H1 (cell line): ENCODE results near the gene PSD. TPM values are rescaled to one million over a fixed set of nuclear protein-coding genes. Genes with fewer than 3 reads are reported as not detected.

Experiments
- CTCF ChIA-PET: fragments of 300-600 bp; sonication (Branson Sonifier 250); formaldehyde crosslinking; loops from one replicate; lab custom pipeline; 2021; ENCODE audit not compliant: partially characterized antibody; lab: Charles Lee
- POLR2A ChIA-PET: fragments of 300-600 bp; sonication (Branson Sonifier 250); formaldehyde crosslinking; loops from one replicate; lab custom pipeline; 2021; ENCODE audit warnings: inconsistent platforms; ENCODE audit not compliant: partially characterized antibody; lab: Charles Lee
- DNase-seq, 2 experiments: peaks; one replicate each; pipeline versions ENCODE4 v3.0.0 to v3.0.0-alpha.2; 2010 to 2022; ENCODE audit warnings: low spot score in 2 of 2, low read depth in 1 of 2, mixed read lengths in 1 of 2
- FAIRE-seq: peaks from 2 replicates; lab custom pipeline; 2011; peaks lifted over from hg19 to GRCh38; lab: Jason Lieb, UNC
- H2AFZ ChIP-seq: 2 replicates; pipeline ENCODE4 v1.8.1; 2012; ENCODE audit warnings: low read length, inconsistent platforms
- H2AK5ac ChIP-seq: 2 replicates; pipeline ENCODE4 v1.6.1; 2013; ENCODE audit warnings: low read depth, low read length
- H2BK120ac ChIP-seq: replicated peaks from 2 replicates; pipeline ENCODE3; 2013; ENCODE audit warnings: low read depth, low read length, inconsistent platforms
- H2BK12ac ChIP-seq: 2 replicates; pipeline ENCODE4 v1.6.1; 2013; ENCODE audit warnings: low read depth, low read length
- H2BK15ac ChIP-seq: 2 replicates; pipeline ENCODE4 v1.6.1; 2013; ENCODE audit warnings: low read length
- H2BK20ac ChIP-seq: 2 replicates; pipeline ENCODE4 v1.6.1; 2013; ENCODE audit warnings: low read length
- H2BK5ac ChIP-seq: 2 replicates; pipeline ENCODE4 v1.6.1; 2013; ENCODE audit warnings: low read depth, low read length
- H3K14ac ChIP-seq: 2 replicates; pipeline ENCODE4 v1.6.1; 2013; ENCODE audit warnings: inconsistent platforms; ENCODE audit not compliant: insufficient read length
- H3K18ac ChIP-seq: 2 replicates; pipeline ENCODE4 v1.6.1; 2013; ENCODE audit warnings: low read length; ENCODE audit errors: extremely low read depth
- H3K23ac ChIP-seq: 2 replicates; pipeline ENCODE4 v1.6.1; 2013; ENCODE audit warnings: inconsistent platforms; ENCODE audit not compliant: insufficient read length
- H3K23me2 ChIP-seq: 2 replicates; pipeline ENCODE4 v1.6.1; 2013; ENCODE audit warnings: low read depth, low read length
- H3K27ac ChIP-seq: 2 replicates; pipeline ENCODE4 v1.6.1; 2011; ENCODE audit warnings: low read depth, low read length, inconsistent platforms
- H3K27me3 ChIP-seq, 4 experiments: replicated peaks in 1 of 4; 1 replicate in 1 of 4; 2 replicates in 3 of 4; pipeline versions ENCODE4 v1.6.1 to v1.8.1; 2011 to 2013; ENCODE audit warnings: low read length in 3 of 4, mild to moderate bottlenecking in 3 of 4, inconsistent platforms in 2 of 4, mixed read lengths in 2 of 4, moderate library complexity in 1 of 4; ENCODE audit not compliant: control insufficient read depth in 3 of 4, insufficient read depth in 3 of 4; ENCODE audit errors: extremely low read depth in 1 of 4
- H3K36me3 ChIP-seq, 4 experiments: 2 replicates each; pipeline versions ENCODE4 v1.6.1 to v1.8.1; 2011 to 2013; ENCODE audit warnings: mild to moderate bottlenecking in 4 of 4, low read length in 3 of 4, moderate library complexity in 2 of 4, control low read depth in 1 of 4, inconsistent platforms in 1 of 4; ENCODE audit not compliant: insufficient read depth in 4 of 4, control insufficient read depth in 2 of 4
- H3K4ac ChIP-seq: replicated peaks from 2 replicates; pipeline ENCODE3; 2013; ENCODE audit warnings: low read length, low read depth, mixed read lengths, inconsistent platforms; ENCODE audit not compliant: insufficient read length
- H3K4me1 ChIP-seq, 4 experiments: replicated peaks in 1 of 4; 1 replicate in 1 of 4; 2 replicates in 3 of 4; pipeline versions ENCODE4 v1.6.1 to v1.8.1; 2011 to 2013; ENCODE audit warnings: low read length in 3 of 4, inconsistent platforms in 2 of 4, mixed read lengths in 1 of 4; ENCODE audit not compliant: insufficient read depth in 4 of 4, control insufficient read depth in 3 of 4
- H3K4me2 ChIP-seq, 2 experiments: 2 replicates each; pipeline versions ENCODE4 v1.6.1 to v1.8.1; 2011 to 2013; ENCODE audit warnings: low read depth in 2 of 2, low read length in 2 of 2, control low read depth in 1 of 2, inconsistent platforms in 1 of 2, mild to moderate bottlenecking in 1 of 2; ENCODE audit not compliant: insufficient read depth in 1 of 2
- H3K4me3 ChIP-seq, 4 experiments: fragments of 200-600, 300-600 bp in 1 of 4; sonication (generic), shearing (Covaris generic), sonication (Bioruptor Twin) in 1 of 4; 2 replicates each; pipeline versions ENCODE4 v1.5.1 to v1.8.1; 2011 to 2016; ENCODE audit warnings: low read length in 4 of 4, low read depth in 3 of 4, control low read depth in 2 of 4, inconsistent platforms in 2 of 4, mild to moderate bottlenecking in 2 of 4, mixed read lengths in 1 of 4, moderate library complexity in 1 of 4; ENCODE audit not compliant: insufficient read depth in 2 of 4; ENCODE audit errors: extremely low read depth in 1 of 4
- H3K56ac ChIP-seq: replicated peaks from 2 replicates; pipeline ENCODE3; 2013; ENCODE audit warnings: low read depth, mild to moderate bottlenecking, mixed read lengths, low read length, inconsistent platforms; ENCODE audit not compliant: insufficient read length
- H3K79me1 ChIP-seq: 2 replicates; pipeline ENCODE4 v1.6.1; 2013; ENCODE audit warnings: low read depth, low read length, control low read depth
- H3K79me2 ChIP-seq, 2 experiments: 2 replicates each; pipeline versions ENCODE4 v1.6.1 to v1.8.1; 2012 to 2013; ENCODE audit warnings: low read length in 2 of 2, mild to moderate bottlenecking in 2 of 2, inconsistent platforms in 1 of 2; ENCODE audit not compliant: insufficient read depth in 2 of 2, control insufficient read depth in 1 of 2
- H3K9ac ChIP-seq, 4 experiments: replicated peaks in 1 of 4; 1 replicate in 1 of 4; 2 replicates in 3 of 4; pipeline versions ENCODE4 v1.6.1 to v1.8.1; 2011 to 2013; ENCODE audit warnings: low read depth in 3 of 4, low read length in 3 of 4, control low read depth in 2 of 4, mild to moderate bottlenecking in 2 of 4, moderate library complexity in 2 of 4, inconsistent platforms in 1 of 4; ENCODE audit errors: extremely low read depth in 1 of 4
- H3K9me3 ChIP-seq, 2 experiments: 2 replicates each; pipeline versions ENCODE4 v1.6.1 to v1.8.1; 2012 to 2013; ENCODE audit warnings: mild to moderate bottlenecking in 2 of 2, moderate library complexity in 2 of 2, control low read depth in 1 of 2, inconsistent platforms in 1 of 2, low read depth in 1 of 2, low read length in 1 of 2, mixed read lengths in 1 of 2; ENCODE audit not compliant: insufficient read depth in 2 of 2
- H4K20me1 ChIP-seq, 2 experiments: replicated peaks in 1 of 2; 2 replicates each; pipeline versions ENCODE3 to v1.8.1; 2011 to 2013; ENCODE audit warnings: inconsistent platforms in 2 of 2, low read length in 2 of 2, mild to moderate bottlenecking in 1 of 2; ENCODE audit not compliant: insufficient read depth in 2 of 2, control insufficient read depth in 1 of 2
- H4K5ac ChIP-seq: 2 replicates; pipeline ENCODE4 v1.6.1; 2013; ENCODE audit warnings: low read length, low read depth, mixed read lengths, inconsistent platforms; ENCODE audit not compliant: insufficient read length
- H4K8ac ChIP-seq: 2 replicates; pipeline ENCODE4 v1.8.0; 2013; ENCODE audit warnings: mild to moderate bottlenecking, moderate library complexity, low read length, inconsistent platforms; ENCODE audit not compliant: insufficient read depth; ENCODE audit errors: extremely low read depth
- H4K91ac ChIP-seq: replicated peaks from 2 replicates; pipeline ENCODE3; 2013; ENCODE audit warnings: low read length, mixed read lengths, inconsistent platforms; ENCODE audit not compliant: insufficient read length
- CEBPB ChIP-seq: IDR thresholded peaks from 2 replicates; pipeline ENCODE4 v1.6.1; 2012; ENCODE audit warnings: low read depth, low read length
- E2F6 ChIP-seq: IDR thresholded peaks from 2 replicates; pipeline ENCODE4 v1.6.1; 2012; ENCODE audit warnings: inconsistent platforms
- FOSL1 ChIP-seq: IDR thresholded peaks from 2 replicates; pipeline ENCODE4 v1.6.1; 2011; ENCODE audit warnings: mild to moderate bottlenecking, low read depth, low read length, moderate library complexity; ENCODE audit not compliant: insufficient read depth
- NRF1 ChIP-seq: IDR thresholded peaks from 2 replicates; pipeline ENCODE4 v1.6.1; 2011; ENCODE audit warnings: mild to moderate bottlenecking, low read depth, low read length, improper control_type of control experiment
- POLR2A ChIP-seq, 2 experiments: IDR thresholded peaks; 1 replicate in 1 of 2; 2 replicates in 1 of 2; pipeline ENCODE4 v1.6.1; 2011; ENCODE audit warnings: low read depth in 2 of 2, low read length in 2 of 2, mild to moderate bottlenecking in 2 of 2; ENCODE audit errors: control extremely low read depth in 1 of 2
- POU5F1 ChIP-seq: IDR thresholded peaks from 2 replicates; pipeline ENCODE4 v1.6.1; 2011; ENCODE audit warnings: low read depth, mild to moderate bottlenecking, low read length, moderate library complexity
- SIX5 ChIP-seq: IDR thresholded peaks from 2 replicates; pipeline ENCODE4 v1.6.1; 2011; ENCODE audit warnings: mild to moderate bottlenecking, low read depth, low read length
- WGBS, 2 experiments: shearing (Covaris generic) in 1 of 2; methylation state at CpG; one replicate each; pipeline versions ENCODE4 v1.1.6 to v1.1.7; 2013 to 2015; ENCODE audit warnings: low lambda C conversion rate in 2 of 2, mixed read lengths in 2 of 2, inconsistent platforms in 1 of 2, low coverage in 1 of 2, missing lambda C conversion rate in 1 of 2; ENCODE audit not compliant: insufficient replicate concordance in 2 of 2, insufficient coverage in 1 of 2, insufficient read length in 1 of 2; ENCODE audit errors: extremely low coverage in 1 of 2, missing lambda C conversion rate in 1 of 2; 5-methylcytosine and 5-hydroxymethylcytosine counted together
- polyA plus RNA-seq, 7 experiments: library from polyadenylated mRNA; depleted of rRNA in 3 of 7; stranded (reverse) in 5 of 7; unstranded in 2 of 7; fragments of >200 nt in 5 of 7; fragments of 200-250 nt in 2 of 7; gene quantifications; 1 replicate in 5 of 7; 2 replicates in 1 of 7; 4 replicates in 1 of 7; pipeline versions ENCODE4 v1.2.1 to v1.2.3, GENCODE V29; 2011 to 2013; ENCODE audit warnings: missing spikeins in 2 of 7, mixed read lengths in 2 of 7
- total RNA-seq: library from RNA; stranded (reverse); fragmentation: NEBNext Ultra II Directional; extraction: Animal tissue kit (Norgen Biotek cat#: 25700); gene quantifications from 2 replicates; pipeline ENCODE4 v1.2.1, GENCODE V29; 2021

The PSD gene
- total and polyA plus RNA-seq, 2 of the 8 experiments (the other 6 are each of a cell fraction or from before 2014, with no cell fraction given): 5.4 to 6.0 TPM

- peak overlapping the region; percentile 72 for H3K27ac ChIP-seq
- DNase-seq (no peak), FAIRE-seq (no peak)
- no peaks in the 10 kb centered on the region for H3K27me3 ChIP-seq
- no peaks in the 10 kb centered on the region for H3K9me3 ChIP-seq
- peak overlapping the region; percentile 96 for H2BK5ac ChIP-seq
- CTCF ChIA-PET: interaction anchor here (0.8 to 5.0 kb wide), 13 partner anchors 13 to 218 kb away, joined by 3 to 38 read pairs (median 6); partner anchors contain the start of gene FBXL15
- 0 out of 2 replicates have a peak overlapping the region, but pooled peaks have one; percentile 80 for H2BK12ac ChIP-seq
- peak overlapping the region; percentile 82 for H3K4ac ChIP-seq
- H4K8ac ChIP-seq: peak overlapping the region; percentile 89
- H3K79me2 ChIP-seq: peaks cover 0 to 18% of the 10 kb centered on the region in 2 experiments; a peak in 2 of 4 replicates
- peak overlapping the region; percentile 85 for H4K5ac ChIP-seq
- H3K4me2 ChIP-seq: peak overlapping the region; percentile 99 to 100
- H3K79me1 ChIP-seq: peaks cover 3% of the 10 kb centered on the region; the same call in 1 of the 2 replicates
- peak overlapping the region; percentile 98; the same call in 1 of the 2 replicates for H2BK15ac ChIP-seq
- peaks cover 0 to 20% (median 2%) of the 10 kb centered on the region in 4 experiments; a peak in 4 of 8 replicates for H3K36me3 ChIP-seq
- H2AK5ac ChIP-seq: peak overlapping the region; percentile 93; the same call in 1 of the 2 replicates
- H3K23me2 ChIP-seq: peaks cover 9% of the 10 kb centered on the region
- peak overlapping the region; percentile 64 for H3K14ac ChIP-seq
- no peak overlapping the region for H2AFZ ChIP-seq
- H2BK120ac ChIP-seq: peak overlapping the region; percentile 79
- H3K4me3 ChIP-seq: peak overlapping the region; percentile 87 to 99 (median 98)
- H2BK20ac ChIP-seq: no peak overlapping the region
- 0% methylated on average over 5 of the region's 11 CpGs; no CpG with 5 or more reads in 1 of the 2 experiments for WGBS, 2 experiments
- peak overlapping the region; percentile 99 for H3K18ac ChIP-seq
- peaks cover 0 to 2% of the 10 kb centered on the region in 2 experiments for H4K20me1 ChIP-seq
- peak overlapping the region; percentile 83 for H3K56ac ChIP-seq
- POLR2A ChIA-PET: interaction anchor here (0.7 to 6.7 kb wide), 12 partner anchors 9 to 134 kb away, joined by 3 to 75 read pairs (median 6); partner anchors contain the start of genes CUEDC2 and FBXL15
- H3K23ac ChIP-seq: peak overlapping the region; percentile 36
- H3K4me1 ChIP-seq: peaks cover 5 to 23% (median 15%) of the 10 kb centered on the region in 4 experiments
- H4K91ac ChIP-seq: peak overlapping the region; percentile 97
- peak overlapping the region; percentile 62 to 96 (median 86) for H3K9ac ChIP-seq
- no peak for TF ChIP-seq CEBPB
- no peak for TF ChIP-seq E2F6
- no peak for TF ChIP-seq POU5F1
- TF ChIP-seq NRF1: no peak
- no peak for TF ChIP-seq FOSL1
- TF ChIP-seq POLR2A (IDR thresholded peaks at IDR 0.05; ENCODE audit: control extremely low read depth in 1 of 2, low read depth in 2 of 2, low read length in 2 of 2): no peak
- no peak for TF ChIP-seq SIX5
Measured at GRCh38 chr10:102450124-102450373, 31.5 kb upstream of the PSD start.
